HCT116 (cell line): ENCODE results near the gene SHROOM1. TPM values are rescaled to one million over a fixed set of nuclear protein-coding genes. Genes with fewer than 3 reads are reported as not detected.

Experiments used
- ATAC-seq: fragments of 200-7000 bp; cut with Tn5 transposase; 2 replicates; pipeline ENCODE4 v1.9.1; 2020; ENCODE audit warnings: mild to moderate bottlenecking, moderate library complexity
- BruUV-seq: library from RNA; stranded (reverse); fragments of 400-500 nt; replicated peaks from 2 replicates; lab custom pipeline; 2021; lab: Mats Ljungman, UMichigan
- CTCF ChIA-PET: fragments of 300-600 bp; sonication (Branson Sonifier 250); formaldehyde crosslinking; loops from one replicate; lab custom pipeline; 2021; ENCODE audit warnings: antibody characterized with exemption; lab: Charles Lee
- POLR2A ChIA-PET: fragments of 300-600, 350-600 bp; sonication (Branson Sonifier 250); formaldehyde crosslinking; loops from one replicate; lab custom pipeline; 2021; ENCODE audit warnings: antibody characterized with exemption; lab: Charles Lee
- RAD21 ChIA-PET, 2 experiments: fragments of 300-600 bp; sonication (Branson Sonifier 250); formaldehyde crosslinking; loops; one replicate each; lab custom pipeline; 2023; ENCODE audit warnings: low total read pairs in 2 of 2; ENCODE audit not compliant: uncharacterized antibody in 2 of 2, unreplicated experiment in 2 of 2, low non-redundant PET in 1 of 2; lab: Charles Lee
- DNase-seq: peaks from one replicate; pipeline ENCODE4 v3.0.0-alpha.2; 2010; ENCODE audit warnings: low read depth, low spot score
- H2AFZ ChIP-seq: fragments of 200-600 bp; shearing (Covaris generic), sonication (generic); 2 replicates; pipeline ENCODE4 v1.6.1; 2017; ENCODE audit warnings: low read depth, mixed run types, mixed read lengths, antibody characterized with exemption, low read length; ENCODE audit not compliant: poor library complexity, severe bottlenecking
- H3K27ac ChIP-seq: 2 replicates; pipeline ENCODE4 v1.5.1; 2012; ENCODE audit warnings: low read depth, low read length
- H3K27me3 ChIP-seq: fragments of 200-600 bp; sonication (generic); 2 replicates; pipeline ENCODE4 v1.6.1; 2016; ENCODE audit warnings: mixed run types, low read length, mixed read lengths; ENCODE audit not compliant: insufficient read depth
- H3K36me3 ChIP-seq, 2 experiments: fragments of 200-500 bp in 1 of 2; fragments of 200-600 bp in 1 of 2; sonication (Bioruptor generic) in 1 of 2; sonication (generic) in 1 of 2; 2 replicates each; pipeline versions ENCODE4 v1.5.1 to v1.6.1; 2014 to 2016; ENCODE audit warnings: low read length in 2 of 2, inconsistent platforms in 1 of 2, mixed read lengths in 1 of 2, mixed run types in 1 of 2; ENCODE audit not compliant: insufficient read depth in 2 of 2, control insufficient read depth in 1 of 2
- H3K4me1 ChIP-seq, 2 experiments: fragments of 200-600 bp in 1 of 2; sonication (generic) in 1 of 2; 2 replicates each; pipeline versions ENCODE4 v1.5.1 to v1.6.1; 2012 to 2017; ENCODE audit warnings: low read length in 2 of 2, inconsistent platforms in 1 of 2, mild to moderate bottlenecking in 1 of 2, mixed read lengths in 1 of 2, mixed run types in 1 of 2, moderate library complexity in 1 of 2; ENCODE audit not compliant: insufficient read depth in 2 of 2, control insufficient read depth in 1 of 2
- H3K4me2 ChIP-seq: fragments of 200-600 bp; sonication (generic); 2 replicates; pipeline ENCODE4 v1.6.1; 2017; ENCODE audit warnings: mixed run types, low read length, mixed read lengths
- H3K4me3 ChIP-seq, 2 experiments: fragments of 200-600 bp in 1 of 2; sonication (generic) in 1 of 2; replicated peaks in 1 of 2; 2 replicates each; pipeline ENCODE4 v1.5.1; 2011 to 2016; ENCODE audit warnings: low read length in 2 of 2, control low read depth in 1 of 2, low read depth in 1 of 2, mild to moderate bottlenecking in 1 of 2, mixed read lengths in 1 of 2, mixed run types in 1 of 2
- H3K79me2 ChIP-seq: fragments of 200-600 bp; sonication (generic); 2 replicates; pipeline ENCODE4 v1.6.1; 2017; ENCODE audit warnings: mild to moderate bottlenecking, mixed run types, low read length, moderate library complexity, mixed read lengths; ENCODE audit not compliant: insufficient read depth
- H3K9ac ChIP-seq: fragments of 200-600 bp; sonication (generic); 2 replicates; pipeline ENCODE4 v1.6.1; 2016; ENCODE audit warnings: low read length, mixed read lengths
- H3K9me2 ChIP-seq: fragments of 200-600 bp; sonication (generic), shearing (Covaris generic); 2 replicates; pipeline ENCODE4 v1.6.1; 2017; ENCODE audit warnings: mixed run types, mild to moderate bottlenecking, moderate library complexity; ENCODE audit not compliant: insufficient read depth
- H3K9me3 ChIP-seq, 2 experiments: fragments of 200-500 bp in 1 of 2; fragments of 200-600 bp in 1 of 2; sonication (Bioruptor generic) in 1 of 2; sonication (generic) in 1 of 2; 2 replicates each; pipeline ENCODE4 v1.6.1; 2014 to 2017; ENCODE audit warnings: low read length in 2 of 2, mixed read lengths in 2 of 2, inconsistent platforms in 1 of 2, low read depth in 1 of 2, mild to moderate bottlenecking in 1 of 2, mixed run types in 1 of 2, moderate library complexity in 1 of 2; ENCODE audit not compliant: control insufficient read depth in 1 of 2, insufficient read depth in 1 of 2
- H4K20me1 ChIP-seq: fragments of 200-600 bp; sonication (generic), shearing (Covaris generic); 2 replicates; pipeline ENCODE4 v1.6.1; 2017; ENCODE audit warnings: mixed run types, mild to moderate bottlenecking, moderate library complexity; ENCODE audit not compliant: insufficient read depth
- CBX3 ChIP-seq: IDR thresholded peaks from 2 replicates; pipeline ENCODE4 v1.6.1; 2012; ENCODE audit warnings: low read depth
- CEBPB ChIP-seq: IDR thresholded peaks from 2 replicates; pipeline ENCODE4 v1.6.1; 2012; ENCODE audit warnings: low read depth
- CTCF ChIP-seq, 3 experiments: fragments of 200-600 bp in 1 of 3; sonication (generic) in 1 of 3; IDR thresholded peaks in 2 of 3; conservative IDR thresholded peaks in 1 of 3; 2 replicates each; pipeline ENCODE4 v1.5.1; 2012 to 2017; ENCODE audit warnings: low read depth in 2 of 3, low read length in 2 of 3, antibody characterized with exemption in 1 of 3, borderline replicate concordance in 1 of 3, control low read depth in 1 of 3, mild to moderate bottlenecking in 1 of 3, mixed read lengths in 1 of 3, mixed run types in 1 of 3, moderate library complexity in 1 of 3; ENCODE audit not compliant: insufficient read depth in 1 of 3
- EGR1 ChIP-seq: IDR thresholded peaks from 2 replicates; pipeline ENCODE4 v1.6.1; 2012; ENCODE audit warnings: low read depth
- ELF1 ChIP-seq: IDR thresholded peaks from 2 replicates; pipeline ENCODE4 v1.6.1; 2012; ENCODE audit warnings: low read depth, borderline replicate concordance
- EZH2 ChIP-seq: fragments of 200-600 bp; sonication (generic); IDR thresholded peaks from 2 replicates; pipeline ENCODE4 v1.6.1; 2017; ENCODE audit warnings: antibody characterized with exemption, mixed run types
- EZH2phosphoT487 ChIP-seq: fragments of 200-600 bp; IDR thresholded peaks from 2 replicates; pipeline ENCODE4 v1.6.1; 2018; ENCODE audit warnings: antibody characterized with exemption, borderline replicate concordance
- JUND ChIP-seq: IDR thresholded peaks from 2 replicates; pipeline ENCODE4 v1.6.1; 2012
- POLR2A ChIP-seq: IDR thresholded peaks from 2 replicates; pipeline ENCODE4 v1.7.0; 2011; ENCODE audit warnings: borderline replicate concordance; ENCODE audit not compliant: insufficient read depth, insufficient read length; ENCODE audit errors: extremely low read depth
- POLR2AphosphoS5 ChIP-seq: IDR thresholded peaks from 2 replicates; pipeline ENCODE4 v1.6.1; 2011; ENCODE audit warnings: mild to moderate bottlenecking, low read depth, low read length, moderate library complexity
- RAD21 ChIP-seq: IDR thresholded peaks from 2 replicates; pipeline ENCODE4 v1.6.1; 2012; ENCODE audit warnings: low read depth, mild to moderate bottlenecking
- REST ChIP-seq: IDR thresholded peaks from 2 replicates; pipeline ENCODE4 v1.6.1; 2012; ENCODE audit warnings: low read depth
- SP1 ChIP-seq: IDR thresholded peaks from 2 replicates; pipeline ENCODE4 v1.6.1; 2012; ENCODE audit warnings: low read depth
- YY1 ChIP-seq: IDR thresholded peaks from 2 replicates; pipeline ENCODE4 v1.6.1; 2011; ENCODE audit warnings: low read length, low read depth, moderate library complexity, mild to moderate bottlenecking; ENCODE audit not compliant: insufficient replicate concordance; ENCODE audit errors: extremely low read depth
- intact Hi-C: fragments of 100-400 bp; cut with micrococcal nuclease; formaldehyde crosslinking; loops from 2 replicates; pipeline ENCODE4 v1.10.0; 2022
- total RNA-seq: library from RNA; stranded (reverse); gene quantifications from one replicate; pipeline ENCODE4 v1.2.1, GENCODE V29; 2021; ENCODE audit not compliant: unreplicated experiment
- TF ChIP-seq, protein P1 (sequence below): IDR thresholded peaks from 2 replicates; pipeline ENCODE4 v1.6.1; 2012
- TF ChIP-seq, protein P2 (sequence below): IDR thresholded peaks from 2 replicates; pipeline ENCODE4 v1.6.1; 2012
- TF ChIP-seq, protein P3 (sequence below): IDR thresholded peaks from 2 replicates; pipeline ENCODE4 v1.6.1; 2011; ENCODE audit warnings: mild to moderate bottlenecking, low read length, moderate library complexity; ENCODE audit not compliant: insufficient replicate concordance; ENCODE audit errors: extremely low read depth

SHROOM1 gene
- total RNA-seq, 1 experiment from 2014 or later = 9.5 TPM

DNA sequence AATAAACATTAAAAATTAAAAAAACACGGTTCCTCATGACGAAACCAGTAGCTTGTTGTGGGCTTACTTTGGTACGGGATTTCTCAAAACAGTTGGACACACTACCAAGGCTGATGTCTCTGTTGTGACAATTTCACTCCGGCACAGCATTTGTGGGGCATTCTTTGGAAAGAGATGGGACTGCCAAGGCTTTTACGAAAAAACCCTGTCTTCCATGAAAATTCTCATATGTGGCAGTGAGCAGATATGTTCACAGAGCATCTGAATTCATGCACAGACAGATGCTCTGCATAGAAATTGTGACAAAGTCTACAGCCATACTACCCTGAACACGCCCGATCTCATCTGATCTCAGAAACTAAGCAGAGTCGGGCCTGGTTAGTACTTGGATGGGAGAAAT is 17.8 kb upstream of the SHROOM1 start:
- H4K20me1 ChIP-seq = no peaks in the 10 kb centered on the region
- no peaks in the 10 kb centered on the region for H3K36me3 ChIP-seq
- POLR2A ChIA-PET = no interaction called here
- TF ChIP-seq RAD21 (no peak), CTCF (IDR thresholded peaks at IDR 0.05 in 2 of 3, conservative IDR thresholded peaks at IDR 0.05 in 1 of 3; ENCODE audit: borderline replicate concordance in 1 of 3, insufficient read depth in 1 of 3, low read depth in 2 of 3, low read length in 2 of 3) (no peak), EGR1 (no peak), POLR2AphosphoS5 (no peak), POLR2A (no peak), CBX3 (no peak), SP1 (no peak), ELF1 (no peak), JUND (no peak), EZH2 (no peak), REST (no peak), CEBPB (no peak), YY1 (no peak), EZH2phosphoT487 (no peak)
- TF ChIP-seq, protein P1, sequence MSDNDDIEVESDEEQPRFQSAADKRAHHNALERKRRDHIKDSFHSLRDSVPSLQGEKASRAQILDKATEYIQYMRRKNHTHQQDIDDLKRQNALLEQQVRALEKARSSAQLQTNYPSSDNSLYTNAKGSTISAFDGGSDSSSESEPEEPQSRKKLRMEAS = no peak
- TF ChIP-seq, protein P2, sequence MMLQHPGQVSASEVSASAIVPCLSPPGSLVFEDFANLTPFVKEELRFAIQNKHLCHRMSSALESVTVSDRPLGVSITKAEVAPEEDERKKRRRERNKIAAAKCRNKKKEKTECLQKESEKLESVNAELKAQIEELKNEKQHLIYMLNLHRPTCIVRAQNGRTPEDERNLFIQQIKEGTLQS = no peak
- TF ChIP-seq, protein P3, sequence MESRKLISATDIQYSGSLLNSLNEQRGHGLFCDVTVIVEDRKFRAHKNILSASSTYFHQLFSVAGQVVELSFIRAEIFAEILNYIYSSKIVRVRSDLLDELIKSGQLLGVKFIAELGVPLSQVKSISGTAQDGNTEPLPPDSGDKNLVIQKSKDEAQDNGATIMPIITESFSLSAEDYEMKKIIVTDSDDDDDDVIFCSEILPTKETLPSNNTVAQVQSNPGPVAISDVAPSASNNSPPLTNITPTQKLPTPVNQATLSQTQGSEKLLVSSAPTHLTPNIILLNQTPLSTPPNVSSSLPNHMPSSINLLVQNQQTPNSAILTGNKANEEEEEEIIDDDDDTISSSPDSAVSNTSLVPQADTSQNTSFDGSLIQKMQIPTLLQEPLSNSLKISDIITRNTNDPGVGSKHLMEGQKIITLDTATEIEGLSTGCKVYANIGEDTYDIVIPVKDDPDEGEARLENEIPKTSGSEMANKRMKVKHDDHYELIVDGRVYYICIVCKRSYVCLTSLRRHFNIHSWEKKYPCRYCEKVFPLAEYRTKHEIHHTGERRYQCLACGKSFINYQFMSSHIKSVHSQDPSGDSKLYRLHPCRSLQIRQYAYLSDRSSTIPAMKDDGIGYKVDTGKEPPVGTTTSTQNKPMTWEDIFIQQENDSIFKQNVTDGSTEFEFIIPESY = no peak
- RAD21 ChIA-PET = no interaction called here
- no peak overlapping the region for H3K9ac ChIP-seq
- no peaks in the 10 kb centered on the region for H3K9me2 ChIP-seq
- no peak overlapping the region for H2AFZ ChIP-seq
- DNase-seq = no peak
- no peak for ATAC-seq
- H3K4me3 ChIP-seq = no peak overlapping the region
- no peaks in the 10 kb centered on the region for H3K79me2 ChIP-seq
- no TSS peak for BruUV-seq
- no peaks in the 10 kb centered on the region for H3K27me3 ChIP-seq
- no peak overlapping the region for H3K27ac ChIP-seq
- H3K4me2 ChIP-seq = no peak overlapping the region
- H3K9me3 ChIP-seq = no peaks in the 10 kb centered on the region
- CTCF ChIA-PET = no interaction called here
- H3K4me1 ChIP-seq = no peaks in the 10 kb centered on the region
- intact Hi-C loops = no loop called here
